Ovary (tissue), 9 donors: ENCODE results near the gene MRC1. TPM values are rescaled to one million over a fixed set of nuclear protein-coding genes. Genes with fewer than 3 reads are reported as not detected.

Source experiments
- DNase-seq, 5 donors: peaks; one replicate each; pipeline ENCODE4 v3.0.0-alpha.2; 2019 to 2020
- H3K27ac ChIP-seq, 2 donors: fragments of 200-600 bp; one replicate each; pipeline versions ENCODE4 v1.5.1 to v1.8.0; 2019 to 2022
- H3K27me3 ChIP-seq: fragments of 200-600 bp; one replicate; pipeline ENCODE4 v1.8.0; 2022
- H3K36me3 ChIP-seq: fragments of 200-600 bp; sonication (generic); one replicate; pipeline ENCODE4 v1.5.1; 2019
- H3K4me1 ChIP-seq: one replicate; pipeline ENCODE4 v1.8.1; 2013; ENCODE audit warnings: mild to moderate bottlenecking, moderate library complexity; ENCODE audit not compliant: insufficient read depth
- H3K4me3 ChIP-seq: fragments of 200-600 bp; sonication (generic); one replicate; pipeline ENCODE4 v1.5.1; 2017
- H3K9me3 ChIP-seq, 2 donors: fragments of 200-600 bp in 1 of 2; sonication (generic) in 1 of 2; one replicate each; pipeline versions ENCODE4 v1.5.1 to v1.8.1; 2013 to 2019; ENCODE audit warnings: mild to moderate bottlenecking in 1 of 2, moderate library complexity in 1 of 2
- CTCF ChIP-seq, 3 donors: fragments of 450-650 bp in 2 of 3; fragments of 200-600 bp in 1 of 3; IDR thresholded peaks; one replicate each; pipeline versions ENCODE4 v1.5.1 to v1.8.0; 2016 to 2022; ENCODE audit warnings: antibody characterized with exemption in 3 of 3, mild to moderate bottlenecking in 1 of 3
- EP300 ChIP-seq: sonication (generic); formaldehyde crosslinking; IDR thresholded peaks from one replicate; pipeline ENCODE4 v1.6.1; 2017; ENCODE audit warnings: antibody characterized with exemption
- POLR2A ChIP-seq: fragments of 450-650 bp; IDR thresholded peaks from one replicate; pipeline ENCODE4 v1.6.1; 2017; ENCODE audit warnings: antibody characterized with exemption, mild to moderate bottlenecking, moderate library complexity
- WGBS, 3 donors: extraction: QIAGEN DNeasy Blood & Tissue Kit in 1 of 3; methylation state at CpG; one replicate each; pipeline versions ENCODE4 v1.1.5 to v1.1.7; 2013 to 2017; 5-methylcytosine and 5-hydroxymethylcytosine counted together
- intact Hi-C, 4 donors: fragments of 100-400 bp; cut with DNase I; formaldehyde crosslinking; loops; one replicate each; pipeline versions ENCODE4 v1.11.0 to v1.15.1; 2022 to 2023
- polyA plus RNA-seq, 2 donors: library from polyadenylated mRNA; stranded (reverse); fragments of 200-250 nt in 1 of 2; fragments of 350-450 nt in 1 of 2; fragmentation: Illumina TruSeq in 1 of 2; extraction: RNeasy Lipid Tissue Mini Kit (QIAGEN cat#74804) in 1 of 2; gene quantifications; one replicate each; pipeline ENCODE4 v1.2.3, GENCODE V29; 2013 to 2014
- total RNA-seq, 7 donors: library from RNA; depleted of rRNA in 2 of 7; stranded (reverse); fragments of >200 nt in 2 of 7; fragmentation: NEBNext Ultra II Directional in 3 of 7; extraction: Animal tissue kit (Norgen Biotek cat#: 25700) in 3 of 7; gene quantifications; one replicate each; pipeline versions ENCODE4 v1.1.0 to v1.2.4, GENCODE V29; 2016 to 2023
- donor health status: DM: no; HTN: no; CAD: no; lungs with moderate emphysema.
- donor health status: DM: no; HTN: no; CAD: no.
- donor health status: Bipolar disorder and iron deficiency.
- donor health status: DM: yes; HTN: yes; CAD: no.
- donor health status: DM: no; HTN: no; CAD: no.
- donor health status: DM: yes; HTN: yes; CAD: no.

The MRC1 gene
- total and polyA plus RNA-seq, 9 donors = 6.6 to 39.9 (median 13.3) TPM

GRCh38 chr10:17857040-17857439 is 47.9 kb downstream of the MRC1 start:
- DNase-seq = no peak
- Histone ChIP-seq H3K4me3 (no peak overlapping the region), H3K36me3 (no peaks in the 10 kb centered on the region), H3K27me3 (no peaks in the 10 kb centered on the region), H3K9me3 (no peaks in the 10 kb centered on the region), H3K4me1 (no peaks in the 10 kb centered on the region), H3K27ac (no peak overlapping the region)
- 31 to 57% (median 36%) methylated on average over 3 of the region's 3 CpGs for WGBS, 3 donors
- TF ChIP-seq POLR2A = no peak
- TF ChIP-seq EP300 = no peak
- TF ChIP-seq CTCF (IDR thresholded peaks at IDR 0.05) = no peak
- intact Hi-C loops = no loop called here

- intact Hi-C loops = loop anchor here in 1 of 4 donors (10.0 kb wide), 1 partner anchor 745 kb away; no protein-coding TSS in a partner anchor
- DNase-seq = no peak
These were observed 50.5 kb downstream of the MRC1 start for GRCh38 chr10:17859492-17860156.

GRCh38 chr10:17861760-17862159 is 52.6 kb downstream of the MRC1 start:
- 80 to 87% (median 81%) methylated on average over 5 of the region's 5 CpGs for WGBS, 3 donors
- H3K9me3 ChIP-seq = no peaks in the 10 kb centered on the region
- intact Hi-C loops = loop anchor here in 1 of 4 donors (10.0 kb wide), 1 partner anchor 743 kb away; no protein-coding TSS in a partner anchor

More at GRCh38 chr10:17859492-17860156, 50.5 kb downstream of the MRC1 start:
- WGBS, 3 donors = 87 to 90% (median 88%) methylated on average over 8 of the region's 8 CpGs
- TF ChIP-seq CTCF (IDR thresholded peaks at IDR 0.05) (no peak), POLR2A (no peak), EP300 (no peak)
- Histone ChIP-seq H3K27me3 (no peaks in the 10 kb centered on the region), H3K36me3 (no peaks in the 10 kb centered on the region), H3K27ac (no peak overlapping the region), H3K9me3 (no peaks in the 10 kb centered on the region), H3K4me3 (no peak overlapping the region), H3K4me1 (no peaks in the 10 kb centered on the region)

GRCh38 chr10:17865351-17865750 is 56.2 kb downstream of the MRC1 start:
- Histone ChIP-seq H3K27me3 (no peaks in the 10 kb centered on the region), H3K36me3 (no peaks in the 10 kb centered on the region), H3K4me1 (no peaks in the 10 kb centered on the region), H3K9me3 (no peaks in the 10 kb centered on the region), H3K4me3 (no peak overlapping the region), H3K27ac (no peak overlapping the region)
- intact Hi-C loops = loop anchor here in 1 of 4 donors (10.0 kb wide), 1 partner anchor 739 kb away; no protein-coding TSS in a partner anchor
- no peak for DNase-seq
- TF ChIP-seq EP300 = no peak
- no peak for TF ChIP-seq POLR2A
- TF ChIP-seq CTCF (IDR thresholded peaks at IDR 0.05) = no peak
- WGBS, 3 donors = 65 to 92% (median 80%) methylated on average over 3 of the region's 3 CpGs

More at GRCh38 chr10:17861760-17862159, 52.6 kb downstream of the MRC1 start:
- H3K36me3 ChIP-seq = no peaks in the 10 kb centered on the region
- no peak for DNase-seq
- H3K4me3 ChIP-seq = no peak overlapping the region
- no peaks in the 10 kb centered on the region for H3K27me3 ChIP-seq
- no peak for TF ChIP-seq POLR2A
- no peak for TF ChIP-seq EP300
- no peak for TF ChIP-seq CTCF (IDR thresholded peaks at IDR 0.05)
- no peaks in the 10 kb centered on the region for H3K4me1 ChIP-seq
- H3K27ac ChIP-seq = no peak overlapping the region
